Stimulated activated naive CD4-positive, alpha-beta T cell treated with Interleukin-2 at 50 U/mL for 16 hours (primary cell): ENCODE measurements around the gene TNIP2.

Source experiments
- DNase-seq: peaks from one replicate; lab custom pipeline; 2025; lab: John Stamatoyannopoulos, UW

Gene TNIP2, protein sequence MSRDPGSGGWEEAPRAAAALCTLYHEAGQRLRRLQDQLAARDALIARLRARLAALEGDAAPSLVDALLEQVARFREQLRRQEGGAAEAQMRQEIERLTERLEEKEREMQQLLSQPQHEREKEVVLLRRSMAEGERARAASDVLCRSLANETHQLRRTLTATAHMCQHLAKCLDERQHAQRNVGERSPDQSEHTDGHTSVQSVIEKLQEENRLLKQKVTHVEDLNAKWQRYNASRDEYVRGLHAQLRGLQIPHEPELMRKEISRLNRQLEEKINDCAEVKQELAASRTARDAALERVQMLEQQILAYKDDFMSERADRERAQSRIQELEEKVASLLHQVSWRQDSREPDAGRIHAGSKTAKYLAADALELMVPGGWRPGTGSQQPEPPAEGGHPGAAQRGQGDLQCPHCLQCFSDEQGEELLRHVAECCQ

DNA sequence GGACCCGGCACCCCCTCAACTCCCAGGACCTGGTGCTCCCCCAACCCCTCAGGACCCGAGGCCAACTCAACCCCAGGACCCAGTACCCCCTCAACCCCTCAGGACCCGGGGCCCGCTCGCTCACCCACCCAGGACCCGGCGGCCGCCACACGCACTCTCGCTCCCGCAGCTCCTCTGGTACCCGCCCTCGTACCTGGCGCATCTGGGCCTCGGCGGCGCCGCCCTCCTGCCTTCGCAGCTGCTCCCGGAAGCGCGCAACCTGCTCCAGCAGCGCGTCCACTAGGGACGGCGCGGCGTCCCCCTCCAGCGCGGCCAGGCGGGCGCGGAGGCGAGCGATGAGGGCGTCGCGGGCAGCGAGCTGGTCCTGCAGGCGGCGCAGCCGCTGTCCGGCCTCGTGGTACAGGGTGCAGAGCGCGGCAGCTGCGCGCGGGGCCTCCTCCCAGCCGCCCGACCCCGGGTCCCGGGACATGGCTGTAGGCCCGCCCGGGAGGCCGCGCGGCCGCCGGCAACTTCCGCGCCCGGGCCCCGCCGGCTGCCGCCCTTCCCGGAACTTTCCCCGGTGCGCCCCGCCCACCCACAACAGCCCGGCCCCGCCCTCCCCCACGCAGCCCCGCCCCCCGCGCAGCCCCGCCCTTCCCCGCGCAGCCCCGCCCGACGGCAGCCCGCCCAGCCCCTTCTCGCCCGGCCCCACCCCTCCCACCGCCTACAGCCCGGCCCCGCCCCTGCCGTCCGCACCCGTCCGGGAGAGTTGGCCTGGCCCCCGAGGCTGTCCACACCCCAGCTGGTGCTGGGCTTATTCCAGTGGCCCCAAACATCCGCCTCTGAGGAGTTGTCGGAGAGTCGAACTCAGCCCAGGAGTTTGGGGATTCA is at the start of gene TNIP2:
Gene TNIP2 (minus strand): TSS at position 516 of the 870 bp plus-strand sequence. CDS start 47 bp downstream, at position 469.
- peak; percentile 78 for DNase-seq

DNA sequence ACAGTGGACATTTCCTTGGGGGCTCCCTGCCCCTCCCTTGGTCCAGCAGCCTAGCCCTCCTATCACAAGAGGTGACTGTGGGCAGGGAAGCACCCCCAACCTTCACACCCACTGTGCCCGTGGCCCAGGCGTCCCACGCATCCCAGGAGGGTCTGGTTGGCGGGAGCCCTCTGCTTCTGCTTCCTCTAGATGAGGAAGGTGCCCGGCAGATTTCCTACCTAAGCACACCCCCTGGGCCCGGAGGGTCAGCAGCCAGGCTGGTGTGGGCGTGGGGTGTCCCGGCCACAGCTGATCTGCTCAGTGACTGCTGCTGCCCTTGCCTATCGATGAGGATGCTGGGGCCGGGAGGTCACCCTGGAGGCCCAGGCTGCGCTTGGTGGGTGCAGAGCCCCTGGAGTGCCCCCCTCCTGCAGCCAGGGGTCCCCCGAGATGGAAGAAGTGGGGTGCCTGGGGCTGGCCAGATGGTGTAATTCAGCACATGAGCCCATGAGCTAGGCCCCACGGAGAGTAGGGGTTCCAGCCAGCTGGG is 48.9 kb upstream of the TNIP2 start:
- DNase-seq, result no peak

DNA sequence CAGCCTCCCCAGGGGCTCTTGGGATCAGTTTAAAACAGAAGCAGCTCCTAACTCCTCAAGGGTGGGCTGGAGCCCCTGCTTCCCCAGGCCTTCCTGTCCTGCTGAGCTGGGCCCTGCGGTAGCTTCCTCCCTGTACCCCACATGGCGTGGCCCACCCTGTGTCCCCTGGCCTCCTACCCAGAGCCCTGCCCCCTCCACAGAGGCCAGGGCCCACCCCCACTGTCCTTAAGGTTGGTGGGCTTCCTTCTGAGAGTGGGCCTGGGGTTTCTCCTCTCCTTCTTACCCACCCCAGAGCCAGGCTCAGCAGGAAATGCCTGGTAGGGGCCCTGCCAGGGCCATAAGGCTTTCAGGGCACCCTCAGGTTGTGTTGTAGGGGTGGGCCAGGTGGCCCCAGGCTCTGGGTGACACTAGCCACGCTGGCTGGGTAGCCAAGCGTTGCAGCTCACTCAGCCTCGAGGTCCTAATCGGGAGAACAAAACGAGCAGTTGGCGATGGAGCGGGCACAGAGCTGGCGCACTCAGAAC is 48.4 kb upstream of the TNIP2 start:
- DNase-seq, result no peak

DNA sequence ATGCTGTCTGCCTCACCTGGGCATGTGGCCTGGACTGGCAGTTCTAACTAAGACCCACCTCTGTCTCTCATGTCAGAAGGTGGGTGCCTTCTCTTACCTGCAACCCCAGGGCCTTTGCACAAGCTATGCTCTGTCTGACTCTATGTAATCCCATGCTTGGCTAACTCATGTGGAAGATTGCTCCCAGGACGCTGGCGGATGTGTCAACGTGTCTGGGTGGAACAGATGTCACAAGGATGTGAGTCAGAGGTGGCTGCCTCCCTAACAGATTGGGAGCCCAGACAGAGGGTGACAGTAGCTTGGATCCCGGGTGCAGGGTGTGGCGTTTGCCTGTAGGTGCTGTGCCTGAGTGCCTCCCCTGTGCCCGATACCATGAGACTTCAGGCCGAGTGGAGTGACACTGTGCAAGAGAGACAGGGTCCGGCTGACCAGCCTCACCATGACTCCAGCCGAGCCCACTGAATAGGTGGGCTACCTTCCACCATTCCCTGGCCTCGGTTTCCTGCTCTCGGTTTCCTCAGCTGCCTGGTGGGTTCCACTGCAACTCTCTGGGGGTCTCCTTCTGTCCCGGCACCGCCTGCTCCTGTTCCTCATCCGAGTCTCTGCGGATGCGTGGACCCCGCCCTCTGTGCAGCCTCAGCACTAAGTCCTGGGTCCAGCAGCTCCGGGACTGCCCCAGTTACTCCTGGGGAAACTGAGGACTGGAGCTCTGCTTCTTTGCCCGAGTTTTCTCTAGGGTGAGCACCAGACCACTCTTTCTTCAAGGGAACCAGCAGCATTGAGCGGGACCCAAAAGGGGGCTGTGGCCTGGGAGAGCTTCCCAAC is 47.7 kb upstream of the TNIP2 start:
- no peak for DNase-seq

DNA sequence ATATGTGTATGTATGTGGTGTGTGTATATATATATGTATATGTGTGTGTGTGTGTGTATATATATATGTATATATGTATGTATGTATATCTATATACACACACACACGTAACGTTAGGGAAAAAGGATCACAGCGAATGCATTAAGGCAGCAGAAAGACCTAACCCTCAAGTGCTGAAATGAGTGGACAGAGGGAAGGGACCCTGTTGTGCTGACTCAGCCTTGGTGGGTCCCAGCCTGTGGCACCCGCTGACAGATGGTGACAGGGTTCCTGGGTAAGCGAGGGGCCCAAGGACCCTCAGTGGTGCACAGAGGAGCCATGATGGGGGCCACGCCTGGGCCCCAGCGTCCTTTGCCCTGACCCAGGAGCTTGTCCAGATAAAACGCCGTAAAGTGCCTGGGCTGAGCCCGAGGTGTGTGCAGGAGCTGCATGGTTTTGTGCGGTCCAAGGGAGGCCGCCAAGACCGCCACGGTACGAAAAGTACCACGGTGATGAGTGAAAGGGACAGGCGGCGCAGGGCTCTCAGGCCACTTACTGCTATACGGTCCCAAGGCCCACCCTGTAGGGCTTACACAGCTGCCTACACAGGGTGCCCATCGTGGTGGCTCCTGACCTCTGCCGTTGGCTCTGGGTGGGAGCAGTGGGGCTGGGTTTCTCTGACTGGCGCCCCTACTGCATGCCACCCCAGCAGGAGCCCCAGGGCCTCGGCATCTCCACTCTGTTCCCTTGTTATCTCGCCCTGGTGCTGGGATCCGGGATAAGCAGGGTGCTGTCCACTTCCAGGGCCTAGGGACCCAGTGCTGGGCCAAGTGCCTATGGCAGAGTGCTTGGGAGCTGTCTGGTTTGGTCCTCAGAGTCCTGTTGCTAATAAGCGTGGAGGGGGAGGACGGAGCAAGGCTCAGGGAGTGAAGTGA is 46.7 kb upstream of the TNIP2 start:
- no peak for DNase-seq

DNA sequence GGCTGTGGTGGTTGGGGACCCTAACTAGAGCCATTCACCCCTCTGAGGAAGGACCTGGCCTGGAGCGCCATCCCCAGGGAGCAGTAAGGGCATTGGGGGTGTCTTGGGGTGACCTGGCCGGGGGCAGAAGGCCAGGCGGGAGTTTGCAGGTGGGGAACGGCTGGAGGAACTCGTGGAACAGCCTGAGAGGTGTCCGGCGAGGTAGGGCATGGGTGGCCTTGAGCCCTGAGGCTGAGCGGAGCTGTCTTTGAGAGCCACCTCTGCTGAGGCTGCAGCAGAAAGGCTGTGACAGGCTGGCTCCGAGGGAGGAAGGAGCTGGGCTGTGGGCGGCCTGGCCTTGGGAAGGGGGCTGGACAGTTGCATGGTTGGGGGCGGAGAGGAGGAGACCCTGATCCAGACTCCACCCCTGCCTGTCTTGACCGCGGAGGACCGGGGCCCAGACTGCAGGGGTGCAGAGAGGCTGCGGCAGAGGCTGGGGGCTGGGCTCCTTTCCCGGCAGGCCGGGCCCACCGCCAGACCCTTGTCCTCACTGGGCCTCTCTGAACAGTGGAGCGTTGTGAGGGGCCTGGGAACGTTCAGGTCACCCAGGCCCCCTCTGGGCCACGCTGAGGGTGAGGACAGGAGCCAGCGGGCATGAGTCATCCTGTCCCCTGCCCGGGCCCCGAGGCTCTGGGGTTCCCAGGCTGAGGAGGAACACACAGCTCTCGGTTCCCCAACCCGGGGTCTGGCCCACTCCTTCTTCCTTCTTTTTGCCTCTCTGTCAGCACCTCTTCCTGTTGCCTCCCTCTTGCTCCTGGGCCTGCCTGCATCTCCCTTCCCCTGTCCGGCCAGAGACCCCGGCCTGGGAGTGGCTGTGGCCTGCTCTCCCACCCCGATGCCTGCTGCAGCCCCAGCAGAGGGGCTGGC is 44.8 kb upstream of the TNIP2 start:
- peak; percentile 20 for DNase-seq

DNA sequence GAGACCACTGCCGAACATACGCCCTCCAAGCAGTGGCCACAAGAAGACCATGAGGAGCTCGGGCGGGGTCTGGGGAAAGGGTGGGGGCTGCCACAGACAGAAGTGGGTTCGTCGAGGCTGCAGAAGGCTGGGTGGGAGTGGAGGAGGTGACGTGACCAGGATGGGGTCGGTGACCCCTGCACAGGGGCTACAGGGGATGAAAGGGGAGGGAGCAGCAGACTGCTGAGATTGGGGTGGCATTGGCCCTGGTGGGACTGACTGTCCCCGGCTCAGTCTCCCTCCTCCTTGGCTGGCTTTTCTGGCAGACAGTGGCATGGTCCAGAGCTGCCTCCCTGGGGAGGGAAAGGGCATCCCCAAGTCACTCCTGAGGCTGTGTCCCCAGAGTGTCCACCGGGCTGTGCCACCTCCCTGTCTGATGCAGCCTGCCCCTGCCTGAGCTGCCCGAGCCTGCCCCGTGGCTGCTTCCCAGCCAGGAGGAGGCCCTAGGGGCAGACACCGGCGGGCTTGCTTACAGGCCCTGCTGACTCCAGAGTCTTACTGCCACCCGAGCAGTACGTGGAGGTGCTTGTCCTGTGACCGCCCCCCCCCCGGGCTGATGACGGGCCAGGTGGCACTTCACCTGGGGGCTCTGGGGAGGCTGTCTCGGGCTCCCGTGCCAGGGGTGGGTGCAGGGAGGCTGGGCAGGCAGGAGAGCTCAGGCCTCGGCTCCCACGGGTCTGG is 44.0 kb upstream of the TNIP2 start:
- no peak for DNase-seq

DNA sequence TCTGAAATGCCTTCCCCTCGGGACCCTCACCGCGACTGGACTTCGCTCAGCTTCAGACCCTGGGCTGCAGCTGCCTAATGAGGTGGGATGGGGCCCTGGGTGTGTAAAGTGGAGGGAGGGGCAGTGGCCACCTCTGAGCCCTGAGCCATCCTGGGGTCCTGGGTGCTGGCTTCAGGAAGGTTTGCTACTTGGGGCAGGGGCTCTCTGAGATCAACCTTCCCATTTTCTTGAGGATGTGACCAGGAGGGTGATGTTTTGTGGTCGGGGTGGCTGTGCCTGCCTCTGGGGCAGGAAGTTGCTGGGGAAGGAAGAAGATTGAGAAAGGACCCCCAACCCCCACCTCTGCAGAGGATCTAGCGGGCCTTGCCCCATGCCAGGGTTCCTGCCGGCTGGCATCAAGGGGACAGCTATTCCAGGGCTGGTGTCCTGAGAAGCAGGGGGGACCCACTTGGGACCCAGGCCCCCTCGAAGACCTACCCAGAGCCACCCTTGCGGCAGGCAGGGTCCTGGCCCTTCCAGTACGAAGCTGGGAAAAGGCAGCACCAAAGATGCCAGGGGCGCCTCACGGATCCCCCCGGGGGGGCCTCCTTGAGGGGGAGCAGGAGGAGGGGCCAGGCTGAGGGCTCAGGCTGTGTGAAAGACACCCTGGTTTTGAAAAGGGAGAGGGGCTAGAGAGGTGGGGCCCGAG is 43.2 kb upstream of the TNIP2 start:
- no peak for DNase-seq

DNA sequence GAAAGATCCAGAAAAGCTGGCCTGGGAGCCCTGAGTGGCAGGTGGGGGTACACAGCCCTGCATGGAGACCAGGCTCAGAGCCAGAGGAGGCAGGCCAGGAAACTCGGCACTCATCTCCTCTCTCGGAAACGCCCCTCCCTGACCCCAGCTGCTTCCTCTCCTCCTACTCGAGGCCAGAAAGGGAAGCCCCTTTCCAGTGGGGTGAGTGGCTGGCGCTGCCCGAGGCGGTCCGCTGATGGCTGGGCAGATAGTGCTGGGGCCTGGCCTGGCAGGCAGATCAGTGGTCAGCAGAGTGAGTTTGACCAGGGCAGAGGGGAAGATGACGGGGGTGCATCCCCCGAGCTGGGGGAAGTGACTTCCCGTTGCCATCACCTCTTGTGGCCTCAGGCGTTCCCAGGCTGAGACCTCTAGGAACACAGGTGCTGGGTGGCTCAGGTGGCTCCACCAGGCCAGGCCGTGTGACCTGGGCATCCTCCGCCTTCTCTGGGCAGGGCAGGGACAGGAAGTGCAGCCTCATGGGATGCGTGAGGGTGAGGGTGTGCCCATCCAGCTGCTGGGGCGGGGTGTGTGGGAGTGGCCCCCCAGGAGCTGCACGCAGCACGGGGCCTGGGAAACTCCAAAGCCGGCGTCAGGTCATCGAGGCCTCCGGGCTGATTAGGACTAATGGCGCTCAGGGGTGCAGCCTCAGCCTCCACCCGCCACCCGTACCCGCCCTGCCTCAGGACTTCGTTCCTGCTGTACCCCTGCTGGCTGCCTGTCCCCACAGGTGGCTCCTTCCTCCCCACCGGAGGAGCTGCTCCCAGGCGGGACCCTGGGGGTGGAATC is 42.5 kb upstream of the TNIP2 start:
- DNase-seq, result peak; percentile 51

DNA sequence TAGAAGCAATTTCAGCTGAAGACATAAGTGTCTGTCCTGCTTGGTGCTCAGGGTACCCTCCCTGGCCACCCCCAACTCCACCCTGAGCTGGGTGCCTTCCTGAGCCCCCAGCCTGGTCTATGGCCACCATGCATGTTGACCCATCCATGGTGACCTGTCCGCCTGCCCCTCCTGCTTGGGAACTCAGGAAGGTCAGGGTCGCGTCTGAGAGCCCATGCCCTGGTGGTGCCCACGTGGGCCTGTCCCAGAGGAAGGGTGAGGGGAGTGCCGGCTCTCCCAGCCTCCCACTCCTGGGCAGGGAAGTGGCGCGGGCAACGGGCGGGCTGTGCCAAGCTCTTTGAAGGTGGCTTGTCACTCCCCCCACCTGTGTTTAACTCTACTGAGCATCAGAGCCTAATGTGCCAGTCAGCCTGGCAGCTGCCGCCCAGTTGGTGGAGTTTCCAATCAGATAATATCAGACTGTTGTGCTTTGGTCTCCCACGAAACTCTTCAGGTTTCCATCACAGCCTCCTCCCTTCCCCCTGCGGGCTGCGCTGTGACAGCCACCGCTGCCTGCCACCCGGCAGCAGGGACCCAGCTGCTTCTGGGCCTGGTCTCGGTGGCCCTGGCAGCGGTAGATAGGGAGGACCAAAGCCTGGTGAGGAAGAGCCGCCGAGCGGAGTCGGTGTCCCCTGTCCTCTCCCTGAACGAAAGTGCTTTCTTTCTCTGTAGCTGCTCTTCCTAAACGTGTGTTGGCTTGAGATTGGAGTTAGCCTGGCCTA is 41.6 kb upstream of the TNIP2 start:
- DNase-seq, result peak; percentile 66

DNA sequence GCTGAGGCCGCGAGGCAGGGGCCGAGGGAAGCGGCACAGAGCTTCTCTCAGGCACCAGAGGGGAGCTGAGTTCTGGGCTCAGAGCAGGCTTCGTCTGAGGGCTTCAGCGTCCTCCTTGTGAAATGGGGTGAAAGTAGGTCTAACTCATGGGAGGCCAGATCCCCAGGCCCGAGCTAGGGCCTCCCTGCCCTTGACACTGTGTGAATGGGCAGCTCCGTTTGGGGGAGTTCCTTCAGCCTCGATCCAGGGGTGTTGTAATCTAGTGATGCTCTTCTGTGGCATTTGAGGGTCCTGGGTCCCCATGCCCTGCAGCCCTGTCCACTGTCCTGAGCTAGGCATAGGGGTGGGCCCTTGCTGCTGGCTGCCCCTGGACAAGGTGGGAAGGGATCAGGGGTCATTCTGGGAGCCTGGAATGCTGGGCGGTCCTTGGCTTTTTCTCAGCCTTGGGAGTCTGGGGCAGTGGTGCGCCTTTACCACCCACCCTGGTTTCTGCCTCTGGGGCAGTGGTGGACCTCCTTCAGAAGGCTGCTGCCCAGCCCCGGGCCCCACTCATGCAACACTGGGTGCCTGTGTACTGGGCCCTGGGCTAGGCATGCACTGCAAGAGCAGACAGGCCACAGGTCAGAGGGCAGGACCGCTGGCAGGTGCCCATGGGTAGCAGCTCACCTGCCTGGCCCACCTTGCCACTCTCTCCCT is 40.9 kb upstream of the TNIP2 start:
- DNase-seq, result no peak

DNA sequence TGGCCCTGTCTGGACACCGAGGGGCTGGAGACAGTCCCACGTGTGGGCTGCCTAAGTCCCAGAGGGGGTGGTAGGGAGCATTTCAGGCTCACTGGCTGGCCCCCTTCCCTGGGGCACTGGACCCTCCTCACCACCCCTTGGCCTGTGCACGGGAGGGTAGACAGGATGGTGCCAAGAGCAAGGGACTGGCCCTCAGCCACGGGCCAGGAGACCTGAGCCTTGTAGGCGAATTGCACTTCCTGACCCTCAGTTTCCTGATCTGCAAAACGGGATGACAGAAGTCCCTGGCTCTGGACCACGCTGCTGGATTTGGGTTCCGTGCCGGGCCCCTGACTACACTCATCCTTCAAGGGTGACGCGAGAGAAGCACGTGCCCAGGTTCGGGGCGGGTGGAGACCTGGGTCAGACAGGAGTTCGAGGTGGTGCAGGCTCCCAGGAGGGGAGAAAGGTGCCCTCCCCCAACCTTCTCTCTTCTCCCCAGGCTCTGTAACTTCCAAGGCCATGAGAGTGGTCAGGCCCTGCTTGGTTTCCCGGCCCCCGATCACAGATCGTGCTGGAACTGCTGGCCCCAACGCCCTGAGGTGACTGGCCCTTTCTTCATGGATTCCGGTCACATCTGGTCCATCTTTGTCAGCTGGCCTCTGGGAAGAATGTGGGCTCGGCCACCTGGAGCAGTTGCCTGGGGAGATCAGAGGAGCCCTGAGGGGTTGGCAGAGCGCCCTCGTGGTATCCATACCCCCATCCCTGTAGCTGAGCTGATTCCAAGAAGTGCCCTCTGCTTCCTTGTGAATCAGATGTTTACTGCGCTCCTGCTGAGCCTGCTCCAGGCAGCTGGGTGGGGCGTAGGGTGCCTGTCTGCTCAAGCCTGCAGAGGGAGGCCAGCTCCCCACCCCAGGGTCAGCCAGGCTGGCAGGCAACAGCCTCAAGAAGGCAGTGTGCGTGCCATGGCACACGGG is 40.0 kb upstream of the TNIP2 start:
- no peak for DNase-seq

DNA sequence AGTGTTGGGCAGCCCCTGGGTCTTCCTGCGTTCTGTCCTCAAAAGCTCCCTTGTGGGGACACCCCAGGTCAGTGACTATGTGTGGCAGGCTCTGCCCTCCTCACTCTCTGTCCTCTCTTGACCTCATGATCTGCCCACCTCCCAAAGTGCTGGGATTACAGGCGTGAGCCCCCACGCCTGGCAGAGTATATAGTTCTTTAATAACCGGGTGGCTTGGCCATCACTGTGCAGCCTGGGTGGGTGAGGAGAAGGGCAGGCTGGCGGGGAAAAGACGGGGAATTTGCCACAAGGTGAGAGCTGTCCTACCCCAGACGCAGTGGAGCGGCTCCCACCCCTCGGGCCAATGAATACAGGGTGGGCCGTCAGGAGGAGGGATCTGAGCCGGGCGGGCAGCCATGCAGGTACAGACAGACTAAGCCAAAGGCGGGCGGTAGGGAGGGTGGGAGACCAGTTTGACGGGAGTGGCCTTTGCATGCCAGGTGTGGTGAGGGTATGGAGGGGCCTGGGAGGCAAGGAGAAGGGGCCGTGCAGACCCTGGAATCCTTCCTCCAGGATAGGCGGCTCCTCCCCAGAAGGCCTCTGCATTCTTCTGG is 39.3 kb upstream of the TNIP2 start:
- DNase-seq, result no peak
